Measurements from ENCODE around the gene RTN4R. TPM values are rescaled to one million over a fixed set of nuclear protein-coding genes. Genes with fewer than 3 reads are reported as not detected.

Gene RTN4R
- total and polyA plus RNA-seq, 2 experiments from 2014 or later, result 10.6 to 38.4 TPM

DNA sequence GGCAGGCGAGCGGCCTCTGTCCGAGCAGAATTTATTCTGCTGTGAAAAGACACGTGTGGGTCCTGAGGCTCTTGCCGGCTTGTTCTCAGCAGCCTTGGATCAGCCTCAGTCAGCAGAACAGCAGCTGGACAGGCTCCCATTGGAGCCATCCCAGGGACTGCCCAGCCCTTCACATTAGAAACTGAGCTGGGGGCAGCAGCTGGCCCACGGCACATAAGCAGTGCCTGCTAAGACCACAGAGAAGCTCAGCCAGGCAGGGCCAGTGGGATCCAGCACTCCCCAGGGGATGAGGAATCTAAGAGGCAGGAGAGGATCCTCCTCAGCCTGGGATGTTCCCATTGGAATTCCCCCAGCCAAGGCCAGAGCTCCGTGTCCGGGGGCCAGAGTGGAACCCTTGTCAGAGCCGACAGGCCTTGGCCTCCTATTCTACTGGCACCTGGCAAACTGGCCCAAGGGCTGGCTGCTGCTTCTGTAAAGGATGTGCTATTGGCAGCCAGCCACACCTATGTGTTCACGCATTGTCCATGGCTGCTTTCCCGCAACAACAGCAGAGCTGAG, 18.2 kb downstream of the RTN4R start (continued):
- TF ChIP-seq REST (IDR thresholded peaks at IDR 0.05; ENCODE audit: unreplicated experiment) (no peak), EZH2phosphoT487 (IDR thresholded peaks at IDR 0.05; ENCODE audit: unreplicated experiment) (no peak), ETS1 (IDR thresholded peaks at IDR 0.05) (no peak), JUNB (IDR thresholded peaks at IDR 0.05; ENCODE audit: unreplicated experiment) (no peak), CREB1 (CRISPR knock-in tag; IDR thresholded peaks at IDR 0.05; ENCODE audit: low read depth) (no peak), NANOG (IDR thresholded peaks at IDR 0.05; ENCODE audit: borderline replicate concordance) (no peak)
- TF ChIP-seq, protein P1, sequence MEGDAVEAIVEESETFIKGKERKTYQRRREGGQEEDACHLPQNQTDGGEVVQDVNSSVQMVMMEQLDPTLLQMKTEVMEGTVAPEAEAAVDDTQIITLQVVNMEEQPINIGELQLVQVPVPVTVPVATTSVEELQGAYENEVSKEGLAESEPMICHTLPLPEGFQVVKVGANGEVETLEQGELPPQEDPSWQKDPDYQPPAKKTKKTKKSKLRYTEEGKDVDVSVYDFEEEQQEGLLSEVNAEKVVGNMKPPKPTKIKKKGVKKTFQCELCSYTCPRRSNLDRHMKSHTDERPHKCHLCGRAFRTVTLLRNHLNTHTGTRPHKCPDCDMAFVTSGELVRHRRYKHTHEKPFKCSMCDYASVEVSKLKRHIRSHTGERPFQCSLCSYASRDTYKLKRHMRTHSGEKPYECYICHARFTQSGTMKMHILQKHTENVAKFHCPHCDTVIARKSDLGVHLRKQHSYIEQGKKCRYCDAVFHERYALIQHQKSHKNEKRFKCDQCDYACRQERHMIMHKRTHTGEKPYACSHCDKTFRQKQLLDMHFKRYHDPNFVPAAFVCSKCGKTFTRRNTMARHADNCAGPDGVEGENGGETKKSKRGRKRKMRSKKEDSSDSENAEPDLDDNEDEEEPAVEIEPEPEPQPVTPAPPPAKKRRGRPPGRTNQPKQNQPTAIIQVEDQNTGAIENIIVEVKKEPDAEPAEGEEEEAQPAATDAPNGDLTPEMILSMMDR (conservative IDR thresholded peaks at IDR 0.05; ENCODE audit: low read depth in 2 of 2), result no peak

GRCh38 chr22:20248461-20248978, 19.6 kb downstream of the RTN4R start:
- Histone ChIP-seq H3K4me3 (no peak overlapping the region), H3K27ac (ENCODE audit: low read depth) (no peak overlapping the region), H3K4me1 (ENCODE audit: insufficient read depth) (peaks cover 8% of the 10 kb centered on the region; the same call in 1 of the 2 replicates), H4K20me1 (replicated peaks; ENCODE audit: insufficient read depth) (no peaks in the 10 kb centered on the region; the same call in 1 of the 2 replicates), H3F3A (replicated peaks; ENCODE audit: low read depth) (no peaks in the 10 kb centered on the region), H3K27me3 (ENCODE audit: insufficient read depth) (no peaks in the 10 kb centered on the region), H3K4me2 (no peak overlapping the region), H3K36me3 (ENCODE audit: insufficient read depth) (no peaks in the 10 kb centered on the region), H2AFZ (no peak overlapping the region), H3K79me2 (replicated peaks; ENCODE audit: insufficient read depth) (peaks cover 15% of the 10 kb centered on the region), H3K9me2 (ENCODE audit: insufficient read depth) (no peaks in the 10 kb centered on the region)
- H3K4me1 Mint-ChIP-seq, result peaks cover 24% of the 10 kb centered on the region
- no peak overlapping the region for H3K27ac Mint-ChIP-seq
- ATAC-seq, result no peak
- no peaks in the 10 kb centered on the region for H3K36me3 Mint-ChIP-seq (ENCODE audit: low read depth)
- no peak for DNase-seq (ENCODE audit: low spot score)
- no peak for TF ChIP-seq JUNB (IDR thresholded peaks at IDR 0.05; ENCODE audit: unreplicated experiment)
- no peak for TF ChIP-seq EZH2 (IDR thresholded peaks at IDR 0.05; ENCODE audit: low read depth, unreplicated experiment)
- H3K27me3 Mint-ChIP-seq (ENCODE audit: insufficient read depth, low read depth, poor library complexity), result peaks cover 3% of the 10 kb centered on the region
- H3K9me3 Mint-ChIP-seq, result no peaks in the 10 kb centered on the region; the same call in 2 of the 3 replicates
- H3K4me3 Mint-ChIP-seq, result no peak overlapping the region
